22Rv1 (cell line): ENCODE measurements around the gene SLC15A4.

Source experiments
- H3K27ac ChIP-seq: fragments of 450-650 bp; 2 replicates; pipeline ENCODE4 v1.5.1; 2017
- ZFX ChIP-seq: fragments of 450-650 bp; IDR thresholded peaks from 2 replicates; pipeline ENCODE4 v1.6.1; 2017; ENCODE audit warnings: antibody characterized with exemption, borderline replicate concordance
- TF ChIP-seq, protein P1 (sequence below): fragments of 450-650 bp; IDR thresholded peaks from 2 replicates; pipeline ENCODE4 v1.5.1; 2017; ENCODE audit warnings: mild to moderate bottlenecking

The SLC15A4 gene

DNA sequence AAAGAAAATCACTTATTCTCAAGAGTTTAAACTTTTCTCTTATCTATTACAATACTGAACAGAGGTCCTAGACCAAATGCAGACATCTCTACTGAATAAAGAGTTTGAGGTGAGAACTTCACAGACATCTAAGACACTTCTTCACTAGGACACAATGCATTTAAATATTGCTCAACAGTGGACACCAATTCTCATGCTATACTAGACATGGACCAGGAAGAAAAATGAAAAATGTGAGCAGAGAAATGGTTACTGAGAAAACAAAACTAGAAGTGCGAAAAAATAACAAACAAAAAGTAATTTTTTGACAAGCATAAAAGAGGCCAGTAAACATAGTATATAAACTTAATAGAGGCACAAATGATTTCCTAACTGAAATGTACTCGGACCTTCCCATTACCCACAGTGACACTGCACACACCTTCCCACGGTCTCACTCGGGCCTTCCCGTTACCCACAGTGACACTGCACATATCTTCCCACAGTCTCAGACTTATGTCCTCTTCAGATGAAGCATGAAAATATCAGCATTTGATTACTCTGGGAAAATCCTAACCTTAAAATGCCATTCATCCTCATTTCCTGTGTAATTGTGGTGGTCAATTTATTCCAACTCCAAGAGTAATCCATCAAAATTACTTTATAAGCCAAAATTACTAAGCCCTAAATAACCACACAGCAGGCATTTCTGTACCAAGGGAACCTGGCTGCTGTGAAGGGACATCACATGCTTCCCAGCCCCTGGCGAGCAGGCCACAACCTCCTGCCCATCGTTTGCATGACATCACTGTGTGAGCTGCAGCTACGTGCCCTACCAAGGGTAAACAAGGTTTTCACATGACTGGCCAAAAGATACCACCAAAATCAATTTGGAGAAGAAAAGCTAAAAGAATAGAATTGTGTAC, 6.4 kb downstream of the SLC15A4 start:
- TF ChIP-seq, protein P1, sequence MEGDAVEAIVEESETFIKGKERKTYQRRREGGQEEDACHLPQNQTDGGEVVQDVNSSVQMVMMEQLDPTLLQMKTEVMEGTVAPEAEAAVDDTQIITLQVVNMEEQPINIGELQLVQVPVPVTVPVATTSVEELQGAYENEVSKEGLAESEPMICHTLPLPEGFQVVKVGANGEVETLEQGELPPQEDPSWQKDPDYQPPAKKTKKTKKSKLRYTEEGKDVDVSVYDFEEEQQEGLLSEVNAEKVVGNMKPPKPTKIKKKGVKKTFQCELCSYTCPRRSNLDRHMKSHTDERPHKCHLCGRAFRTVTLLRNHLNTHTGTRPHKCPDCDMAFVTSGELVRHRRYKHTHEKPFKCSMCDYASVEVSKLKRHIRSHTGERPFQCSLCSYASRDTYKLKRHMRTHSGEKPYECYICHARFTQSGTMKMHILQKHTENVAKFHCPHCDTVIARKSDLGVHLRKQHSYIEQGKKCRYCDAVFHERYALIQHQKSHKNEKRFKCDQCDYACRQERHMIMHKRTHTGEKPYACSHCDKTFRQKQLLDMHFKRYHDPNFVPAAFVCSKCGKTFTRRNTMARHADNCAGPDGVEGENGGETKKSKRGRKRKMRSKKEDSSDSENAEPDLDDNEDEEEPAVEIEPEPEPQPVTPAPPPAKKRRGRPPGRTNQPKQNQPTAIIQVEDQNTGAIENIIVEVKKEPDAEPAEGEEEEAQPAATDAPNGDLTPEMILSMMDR: no peak
- TF ChIP-seq ZFX: no peak
- no peak overlapping the region for H3K27ac ChIP-seq

DNA sequence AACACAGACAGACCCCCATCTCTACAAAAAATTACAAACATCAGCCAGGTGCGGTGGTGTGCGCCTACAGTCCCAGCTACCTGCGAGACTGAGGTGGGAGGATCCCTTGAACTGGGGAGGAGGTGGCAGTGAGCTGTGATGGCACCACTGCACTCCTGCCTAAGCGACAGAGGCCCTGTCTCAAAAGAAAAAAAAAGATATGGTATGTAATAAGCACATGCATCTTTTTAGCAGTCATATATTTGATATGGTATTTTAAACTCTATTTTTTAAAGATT, 7.2 kb downstream of the SLC15A4 start:
- no peak overlapping the region for H3K27ac ChIP-seq
- TF ChIP-seq, protein P1: no peak
- no peak for TF ChIP-seq ZFX

DNA sequence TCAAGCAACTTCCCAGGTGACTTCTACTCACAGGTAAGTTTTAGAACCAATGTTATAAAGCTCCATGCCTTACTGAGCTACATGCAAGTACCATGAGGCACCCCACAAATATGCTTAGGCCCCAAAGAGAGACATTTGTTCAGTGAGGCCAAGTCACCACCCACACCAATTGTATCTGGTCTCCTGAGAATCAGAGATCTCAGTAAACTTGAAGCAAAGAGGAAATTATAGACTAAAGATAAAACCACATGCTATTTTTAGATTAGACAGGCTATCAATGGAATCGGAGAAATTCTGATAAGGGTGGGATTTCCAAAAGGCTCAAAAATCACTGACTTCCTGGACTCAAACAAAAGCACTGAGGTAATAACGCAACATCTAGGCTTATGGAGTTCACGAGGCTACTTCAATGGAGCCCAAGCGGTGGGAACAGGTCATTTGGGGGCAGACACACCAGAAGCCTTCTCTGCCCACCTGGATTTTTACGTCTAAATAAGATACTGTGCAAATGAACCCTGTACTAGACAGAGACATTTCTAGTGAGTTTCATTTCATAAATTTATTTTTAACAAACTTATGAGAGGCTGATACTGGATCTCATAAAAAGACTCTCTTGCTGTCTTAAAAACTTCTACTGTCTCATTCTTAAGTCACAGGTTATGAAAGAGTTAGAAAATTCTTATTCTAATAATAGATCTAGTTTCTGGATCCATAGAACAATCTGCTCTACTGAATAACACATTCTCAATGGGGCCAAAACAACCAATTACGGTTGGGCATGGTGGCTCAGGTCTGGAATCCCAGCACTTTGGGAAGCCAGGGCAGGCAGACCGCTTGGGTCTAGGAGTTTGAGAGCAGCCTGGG, 7.7 kb downstream of the SLC15A4 start:
- no peak for TF ChIP-seq ZFX
- TF ChIP-seq, protein P1: no peak
- H3K27ac ChIP-seq: no peak overlapping the region

DNA sequence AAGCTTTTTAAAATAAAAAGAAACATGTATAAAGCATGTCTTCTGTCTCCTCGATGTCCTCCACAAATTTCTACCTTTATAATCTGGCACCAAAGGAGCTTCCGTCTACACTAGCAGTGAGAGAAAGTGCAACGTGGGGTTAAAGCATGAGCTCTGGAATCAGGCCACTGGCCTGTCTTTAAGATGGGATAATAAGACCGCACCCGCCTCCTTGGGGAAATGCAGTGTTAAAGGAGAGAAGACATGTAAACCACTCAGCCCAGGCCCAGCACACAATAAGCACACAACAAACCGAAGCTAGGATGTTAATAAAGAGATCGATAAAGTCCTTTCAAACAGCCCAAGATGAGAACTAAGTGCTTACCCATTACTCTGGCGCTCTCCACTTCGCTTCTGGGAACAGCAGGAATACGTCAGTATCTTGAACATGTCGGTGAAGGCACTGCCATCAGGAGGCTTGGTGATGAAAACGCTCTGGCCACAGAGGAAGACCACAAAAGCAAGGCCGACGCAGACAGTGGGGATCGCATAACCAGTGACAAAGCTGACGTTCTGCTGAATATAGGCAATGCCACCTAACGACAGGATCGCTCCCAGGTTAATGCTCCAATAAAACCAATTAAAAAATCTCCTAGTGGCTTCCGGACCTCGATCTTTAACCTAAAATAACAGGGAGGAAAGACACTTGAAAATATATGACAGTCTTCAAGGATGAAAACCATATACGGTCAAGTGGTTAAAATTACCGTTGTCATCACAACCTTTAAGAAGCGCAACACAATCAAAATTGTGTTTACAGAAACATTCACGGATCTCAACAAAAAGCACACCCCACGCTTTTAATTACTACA, 9.1 kb downstream of the SLC15A4 start:
- no peak for TF ChIP-seq ZFX
- TF ChIP-seq, protein P1: no peak
- no peak overlapping the region for H3K27ac ChIP-seq

DNA sequence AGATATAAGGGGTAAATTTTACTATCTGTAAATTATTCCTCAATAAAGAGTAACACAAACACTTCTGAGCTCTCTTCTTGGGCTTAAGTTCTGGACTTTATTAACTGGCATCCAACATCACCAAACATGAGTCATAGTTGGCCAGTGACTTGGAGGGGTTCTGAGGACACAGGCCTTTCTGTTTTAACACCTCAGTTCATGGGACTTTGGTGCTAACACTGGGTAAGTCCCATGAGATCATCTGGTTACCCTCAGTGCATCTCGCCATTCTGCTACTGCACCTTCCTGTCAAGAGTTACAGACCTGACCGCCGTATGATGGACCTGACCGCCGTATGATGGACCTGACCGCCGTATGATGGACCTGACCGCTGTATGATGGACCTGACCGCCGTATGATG, 9.9 kb downstream of the SLC15A4 start:
- H3K27ac ChIP-seq: no peak overlapping the region
- TF ChIP-seq, protein P1: no peak
- TF ChIP-seq ZFX: no peak

DNA sequence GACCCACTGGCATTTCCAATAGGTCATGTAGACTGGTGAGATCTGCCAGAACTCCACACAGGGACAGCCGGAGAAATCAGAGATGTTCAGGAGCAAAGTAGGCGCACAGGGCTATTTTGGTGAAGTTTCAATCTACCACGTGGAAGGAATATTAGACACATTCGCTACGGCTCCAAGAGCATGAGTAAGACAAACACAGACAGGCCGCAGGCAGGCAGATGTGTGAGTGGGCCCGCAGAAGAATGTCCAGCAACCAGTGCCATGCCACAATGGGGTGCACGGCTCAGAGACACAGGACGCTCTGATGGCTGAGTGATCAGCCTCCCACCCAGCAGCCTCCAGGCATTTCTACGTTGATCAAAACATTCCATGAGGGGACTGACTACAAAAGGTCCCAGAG, 10.4 kb downstream of the SLC15A4 start:
- H3K27ac ChIP-seq: no peak overlapping the region
- TF ChIP-seq, protein P1: no peak
- no peak for TF ChIP-seq ZFX
